Measurements from ENCODE around the gene NT5C2.

- no peak for TF ChIP-seq CTCF (IDR thresholded peaks at IDR 0.05)
- no peak for TF ChIP-seq POLR2A (IDR thresholded peaks at IDR 0.05)
Measured at GRCh38 chr10:103186128-103186527, 6.9 kb downstream of the NT5C2 start.
